ACC112 (cell line): ENCODE results near the gene PHF2.
"Not testable (repeated sequence)": the region's sequence is repeated elsewhere in the genome, so short reads cannot be mapped to it uniquely, and the experiment has no call there.

Source experiments
- H2AFZ ChIP-seq: fragments of 200-600 bp; sonication (generic); one replicate; pipeline ENCODE4 v1.6.0; 2017; ENCODE audit warnings: antibody characterized with exemption, low read length; ENCODE audit not compliant: unreplicated experiment
- H3K27ac ChIP-seq: fragments of 200-600 bp; sonication (generic); 2 replicates; pipeline ENCODE4 v1.5.1; 2014; ENCODE audit warnings: low read depth, mild to moderate bottlenecking, antibody characterized with exemption, low read length, moderate library complexity
- H3K27me3 ChIP-seq: fragments of 200-600 bp; sonication (generic); 2 replicates; pipeline ENCODE4 v1.6.1; 2014; ENCODE audit warnings: mild to moderate bottlenecking, antibody characterized with exemption, low read length, moderate library complexity, mixed read lengths; ENCODE audit not compliant: insufficient read depth
- H3K36me3 ChIP-seq: fragments of 200-600 bp; sonication (generic); 2 replicates; pipeline ENCODE4 v1.6.1; 2016; ENCODE audit warnings: mild to moderate bottlenecking, antibody characterized with exemption, low read length, moderate library complexity, mixed read lengths; ENCODE audit not compliant: insufficient read depth
- H3K4me1 ChIP-seq: fragments of 200-600 bp; sonication (generic); one replicate; pipeline ENCODE4 v1.6.1; 2016; ENCODE audit warnings: low read length, mixed read lengths; ENCODE audit not compliant: insufficient read depth, unreplicated experiment, control insufficient read depth
- H3K4me3 ChIP-seq: fragments of 200-600 bp; sonication (generic); 2 replicates; pipeline ENCODE4 v1.5.1; 2014; ENCODE audit warnings: mild to moderate bottlenecking, low read depth, low read length
- H3K79me2 ChIP-seq: fragments of 200-600 bp; sonication (generic); one replicate; pipeline ENCODE4 v1.6.0; 2016; ENCODE audit warnings: low read length; ENCODE audit not compliant: control insufficient read depth, unreplicated experiment, insufficient read depth

PHF2 gene

DNA sequence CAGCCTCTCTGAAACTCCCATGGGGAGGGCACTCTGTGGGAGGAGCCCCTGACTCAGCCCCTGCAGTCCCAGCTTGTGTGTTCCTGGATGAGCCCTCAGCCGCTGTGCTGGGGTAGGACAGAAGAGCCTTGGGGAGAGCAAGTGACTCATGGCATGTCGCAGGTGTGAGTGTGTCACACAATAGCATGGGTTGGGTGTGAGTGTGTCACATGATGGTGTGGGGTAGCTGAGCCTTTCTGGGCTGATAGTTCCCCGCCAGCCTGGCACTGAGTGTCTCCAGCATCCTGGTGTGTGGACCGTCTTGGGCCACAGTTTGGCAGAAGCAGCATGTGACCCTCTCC, 83.4 kb downstream of the PHF2 start:
- no peaks in the 10 kb centered on the region for H3K4me1 ChIP-seq
- no peak overlapping the region for H2AFZ ChIP-seq
- no peak overlapping the region for H3K4me3 ChIP-seq
- no peaks in the 10 kb centered on the region for H3K79me2 ChIP-seq
- H3K27me3 ChIP-seq: no peaks in the 10 kb centered on the region
- H3K36me3 ChIP-seq: peaks cover 4% of the 10 kb centered on the region; the same call in 1 of the 2 replicates
- H3K27ac ChIP-seq: no peak overlapping the region

DNA sequence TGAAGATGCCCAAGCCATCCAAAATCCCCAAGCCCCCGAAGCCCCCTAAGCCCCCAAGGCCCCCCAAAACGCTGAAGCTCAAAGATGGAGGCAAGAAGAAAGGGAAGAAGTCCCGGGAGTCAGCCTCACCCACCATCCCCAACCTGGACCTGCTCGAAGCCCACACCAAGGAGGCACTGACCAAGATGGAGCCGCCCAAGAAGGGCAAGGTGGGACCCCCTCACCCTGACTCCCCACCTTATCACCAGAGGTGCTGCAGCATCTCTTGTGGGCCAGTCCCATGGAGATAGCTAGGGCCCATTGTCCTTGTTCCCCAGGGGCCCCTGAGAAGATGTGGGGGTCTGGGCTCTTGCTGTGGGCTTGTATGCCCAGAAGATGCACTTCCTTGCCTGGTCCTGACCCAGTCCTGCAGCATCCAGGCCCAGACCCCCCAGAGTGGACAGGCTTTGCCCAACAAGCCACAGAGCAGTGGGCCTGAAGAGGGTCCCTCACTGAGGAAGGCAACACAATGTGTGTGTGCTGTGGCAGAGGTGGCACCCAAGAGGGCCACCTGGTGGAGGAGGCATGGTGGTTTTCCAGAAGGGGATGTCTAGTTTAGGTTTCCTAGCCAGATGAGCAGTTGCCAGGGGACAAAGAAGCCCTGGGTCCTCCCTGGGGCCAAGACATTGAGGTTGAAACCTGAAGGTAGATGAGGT, 84.1 kb downstream of the PHF2 start:
- no peaks in the 10 kb centered on the region for H3K27me3 ChIP-seq
- no peaks in the 10 kb centered on the region for H3K79me2 ChIP-seq
- H3K4me3 ChIP-seq: no peak overlapping the region
- peaks cover 4% of the 10 kb centered on the region; the same call in 1 of the 2 replicates for H3K36me3 ChIP-seq
- no peaks in the 10 kb centered on the region for H3K4me1 ChIP-seq
- no peak overlapping the region for H2AFZ ChIP-seq
- H3K27ac ChIP-seq: no peak overlapping the region

DNA sequence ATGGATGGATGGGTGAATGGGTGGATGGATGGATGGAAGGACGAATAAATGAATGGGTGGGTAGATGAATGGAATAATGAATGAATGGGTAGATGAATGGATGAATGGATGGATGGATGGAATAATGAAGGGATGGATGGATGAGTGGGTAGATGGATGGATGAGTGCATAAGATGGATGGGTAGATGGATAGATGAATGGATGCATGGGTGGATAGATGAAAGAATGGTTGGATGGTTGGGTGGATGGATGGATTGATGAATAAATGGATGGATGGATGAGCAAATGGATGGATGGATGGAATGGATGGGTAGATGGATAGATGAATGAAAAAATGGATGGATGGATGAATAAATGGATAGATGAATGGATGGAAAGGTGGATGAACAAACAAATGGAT, 85.2 kb downstream of the PHF2 start:
- Histone ChIP-seq H3K4me3 (no peak overlapping the region), H3K36me3 (peaks cover 4% of the 10 kb centered on the region; the same call in 1 of the 2 replicates), H3K27ac (no peak overlapping the region), H3K79me2 (no peaks in the 10 kb centered on the region), H3K27me3 (no peaks in the 10 kb centered on the region), H2AFZ (no peak overlapping the region), H3K4me1 (no peaks in the 10 kb centered on the region)

DNA sequence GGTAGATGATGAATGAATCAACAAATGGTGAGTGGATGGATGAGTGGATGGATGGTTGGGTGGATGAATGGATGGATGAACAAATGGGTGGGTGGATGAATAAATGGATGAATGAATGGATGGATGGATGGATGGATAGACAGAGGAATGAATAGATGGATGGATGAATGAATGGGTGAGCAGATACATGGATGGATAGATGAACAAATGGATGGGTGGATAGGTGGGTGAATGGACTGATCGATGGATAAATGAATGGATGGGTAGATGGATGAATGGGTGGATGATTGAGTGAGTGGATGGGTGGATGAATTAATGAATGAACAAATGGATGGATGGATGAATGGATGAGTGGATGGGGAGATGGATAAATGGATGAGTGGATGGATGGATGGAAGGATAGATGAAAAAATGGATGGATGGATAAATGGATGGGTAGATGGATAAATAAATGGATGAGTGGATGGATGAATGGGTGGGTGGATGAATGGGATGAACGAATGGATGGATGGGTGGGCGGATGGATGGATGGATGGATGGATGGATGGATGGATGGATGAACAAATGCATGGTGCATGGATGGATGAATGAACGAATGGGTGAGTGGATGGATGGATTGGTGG, 85.7 kb downstream of the PHF2 start:
- no peaks in the 10 kb centered on the region for H3K27me3 ChIP-seq
- H3K79me2 ChIP-seq: no peaks in the 10 kb centered on the region
- no peak overlapping the region for H3K27ac ChIP-seq
- H2AFZ ChIP-seq: no peak overlapping the region
- H3K36me3 ChIP-seq: peaks cover 4% of the 10 kb centered on the region; the same call in 1 of the 2 replicates
- H3K4me1 ChIP-seq: no peaks in the 10 kb centered on the region
- no peak overlapping the region for H3K4me3 ChIP-seq

DNA sequence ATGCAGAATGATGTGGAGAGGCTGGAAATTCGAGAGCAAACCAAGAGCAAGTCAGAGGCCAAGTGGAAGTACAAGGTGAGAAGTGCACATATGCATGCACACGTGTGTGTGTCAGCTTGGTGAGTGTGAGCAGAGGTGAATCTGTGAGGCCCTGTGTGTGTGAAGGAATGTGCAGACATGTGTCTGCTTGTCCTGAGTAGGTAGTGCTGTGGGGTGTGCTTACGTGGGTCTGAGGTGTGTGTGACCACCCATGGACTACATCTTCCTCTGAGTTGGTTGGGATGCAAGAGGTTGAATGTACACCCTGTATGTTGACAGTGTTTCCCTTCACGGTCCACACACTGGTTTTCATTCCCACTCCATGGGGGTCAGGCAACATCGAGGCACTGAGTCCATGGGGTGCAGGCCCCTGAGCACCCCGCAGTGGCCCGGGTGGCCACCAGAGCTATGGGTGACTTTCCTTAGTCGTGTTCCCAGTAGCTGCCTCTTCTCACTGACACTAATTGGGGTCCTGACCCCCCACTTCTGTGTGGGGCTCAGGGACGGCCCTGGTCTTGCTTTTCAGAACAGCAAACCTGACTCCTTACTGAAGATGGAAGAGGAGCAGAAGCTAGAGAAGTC, 86.7 kb downstream of the PHF2 start:
- Histone ChIP-seq H3K36me3 (peaks cover 4% of the 10 kb centered on the region; the same call in 1 of the 2 replicates), H2AFZ (no peak overlapping the region), H3K27ac (no peak overlapping the region), H3K79me2 (no peaks in the 10 kb centered on the region), H3K27me3 (no peaks in the 10 kb centered on the region), H3K4me1 (no peaks in the 10 kb centered on the region), H3K4me3 (no peak overlapping the region)

DNA sequence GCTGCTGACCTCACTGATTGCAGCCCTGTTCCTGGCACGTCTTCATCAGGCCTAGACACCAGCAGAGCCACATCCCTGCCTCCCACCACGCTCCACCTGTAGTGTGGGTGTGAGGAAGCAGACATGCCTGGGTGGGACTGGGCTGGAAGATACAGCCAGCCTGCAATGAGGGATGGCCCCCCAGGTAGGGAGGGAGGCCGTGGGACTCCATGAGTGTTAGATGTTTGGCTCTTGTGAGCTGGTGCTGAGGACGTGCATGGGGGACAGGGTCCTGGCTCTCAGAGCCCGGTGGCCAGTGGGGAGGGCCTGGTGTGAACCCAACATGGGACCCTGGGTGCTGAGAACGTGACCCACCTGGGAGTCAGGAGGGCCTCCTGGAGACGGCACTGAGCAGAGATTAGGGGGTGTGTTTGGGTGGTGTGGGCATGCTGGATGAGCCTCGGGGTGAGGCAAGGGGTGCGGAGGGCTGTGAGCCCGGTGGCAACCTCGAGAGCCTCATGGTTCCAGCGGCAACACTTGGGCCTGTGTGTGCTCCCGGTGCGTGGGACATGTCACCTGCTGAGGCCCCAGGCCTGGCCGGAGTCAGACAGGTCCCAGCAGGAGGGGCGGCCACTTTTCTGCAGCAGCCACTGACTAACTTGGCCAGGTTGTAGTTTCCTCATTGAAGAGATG, 87.6 kb downstream of the PHF2 start:
- no peaks in the 10 kb centered on the region for H3K4me1 ChIP-seq
- H2AFZ ChIP-seq: no peak overlapping the region
- H3K27ac ChIP-seq: no peak overlapping the region
- H3K36me3 ChIP-seq: peaks cover 4% of the 10 kb centered on the region; the same call in 1 of the 2 replicates
- H3K27me3 ChIP-seq: no peaks in the 10 kb centered on the region
- H3K4me3 ChIP-seq: no peak overlapping the region
- H3K79me2 ChIP-seq: no peaks in the 10 kb centered on the region

DNA sequence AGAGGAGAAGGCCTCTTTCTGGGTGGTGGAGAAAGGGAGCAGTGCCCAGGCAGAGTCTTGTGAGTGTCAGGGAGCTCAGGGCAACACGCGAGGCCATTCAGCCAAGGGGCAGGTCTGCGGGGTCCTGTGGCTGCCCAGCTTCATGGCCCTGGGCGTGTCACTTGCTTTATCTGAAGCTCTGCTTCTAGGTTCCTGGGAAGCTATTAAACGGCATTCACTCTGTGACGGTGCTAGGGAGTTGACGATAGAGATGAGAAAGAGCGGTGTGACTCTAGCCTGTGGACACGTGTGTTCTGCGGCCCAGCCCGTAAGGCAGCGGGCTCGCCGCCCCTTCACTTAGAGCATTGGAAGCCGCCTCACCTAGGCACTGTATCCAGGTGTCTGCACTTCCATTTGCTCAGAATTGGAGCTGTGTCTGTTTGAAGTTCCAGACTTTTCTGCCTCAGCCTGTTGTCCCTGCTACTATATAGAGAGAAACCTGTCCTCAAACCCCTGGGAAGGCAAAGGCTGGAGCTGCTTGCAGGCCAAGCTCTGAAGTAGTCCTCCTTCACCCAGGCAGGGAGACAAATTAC, 88.3 kb downstream of the PHF2 start:
- Histone ChIP-seq H3K27ac (no peak overlapping the region), H3K4me1 (no peaks in the 10 kb centered on the region), H2AFZ (no peak overlapping the region), H3K27me3 (no peaks in the 10 kb centered on the region), H3K36me3 (peaks cover 4% of the 10 kb centered on the region; the same call in 1 of the 2 replicates), H3K79me2 (no peaks in the 10 kb centered on the region), H3K4me3 (no peak overlapping the region)

DNA sequence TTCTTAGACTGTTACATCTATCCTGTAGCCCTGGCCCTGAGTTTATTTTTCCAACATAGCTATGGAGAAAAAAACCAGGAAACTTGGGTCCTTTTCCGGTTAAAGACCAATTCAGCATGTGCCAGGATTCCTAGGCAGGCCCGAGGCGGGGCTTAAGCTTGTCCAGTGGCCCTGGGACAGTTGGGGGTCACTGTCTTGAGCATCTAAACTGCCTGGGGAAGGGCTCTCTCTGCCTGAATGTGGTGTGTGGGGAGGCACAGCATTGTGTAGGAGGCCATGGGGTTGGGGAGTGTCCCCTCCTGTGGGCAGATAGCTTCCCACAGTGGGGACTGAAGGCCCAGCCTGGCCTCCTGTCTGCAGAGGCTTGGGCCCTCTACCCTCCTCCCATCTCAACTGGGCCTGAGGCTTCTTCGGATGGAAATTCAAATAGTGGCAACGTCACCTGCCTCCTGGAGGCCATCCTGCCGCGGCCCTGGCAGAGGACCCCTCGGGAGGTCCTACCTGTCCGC, 88.8 kb downstream of the PHF2 start:
- no peaks in the 10 kb centered on the region for H3K4me1 ChIP-seq
- no peak overlapping the region for H3K4me3 ChIP-seq
- no peak overlapping the region for H3K27ac ChIP-seq
- H2AFZ ChIP-seq: no peak overlapping the region
- H3K79me2 ChIP-seq: no peaks in the 10 kb centered on the region
- no peaks in the 10 kb centered on the region for H3K27me3 ChIP-seq
- no peaks in the 10 kb centered on the region for H3K36me3 ChIP-seq

DNA sequence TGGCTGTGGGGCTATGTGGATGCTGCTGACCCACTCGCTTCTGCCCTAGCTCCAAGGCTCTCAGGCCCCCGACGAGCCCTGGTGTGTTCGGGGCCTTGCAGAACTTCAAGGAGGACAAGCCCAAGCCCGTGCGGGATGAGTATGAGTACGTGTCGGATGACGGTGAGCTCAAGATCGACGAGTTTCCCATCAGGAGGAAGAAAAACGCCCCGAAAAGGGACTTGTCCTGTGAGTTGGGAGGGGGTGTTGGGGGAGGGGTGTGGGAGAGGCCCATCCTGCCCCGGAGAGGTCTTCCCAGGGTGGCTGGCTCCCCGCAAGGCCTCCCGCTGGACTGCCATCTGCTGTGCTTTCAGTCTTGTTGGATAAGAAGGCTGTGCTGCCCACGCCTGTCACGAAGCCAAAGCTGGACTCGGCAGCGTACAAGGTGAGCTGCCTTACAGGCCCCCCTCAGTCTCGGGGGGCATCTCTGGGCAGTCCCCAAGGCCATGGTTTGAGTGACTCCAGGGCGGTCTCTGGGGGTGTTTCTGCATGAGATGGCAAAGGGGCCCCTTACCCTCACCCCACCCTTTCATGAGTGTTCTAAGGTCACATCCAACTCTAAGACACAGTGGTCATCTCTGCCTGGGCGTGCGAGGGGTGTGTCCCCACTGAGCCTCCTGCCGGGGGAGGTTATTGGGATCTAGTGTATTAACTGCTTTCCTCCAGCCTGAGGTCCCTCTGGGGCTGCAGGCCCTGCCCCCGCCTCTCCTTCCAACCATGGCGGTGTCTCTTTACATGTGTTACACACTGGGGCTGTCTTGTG, 89.5 kb downstream of the PHF2 start:
- Histone ChIP-seq H3K79me2 (no peaks in the 10 kb centered on the region), H3K27ac (no peak overlapping the region), H2AFZ (no peak overlapping the region), H3K36me3 (no peaks in the 10 kb centered on the region), H3K4me3 (no peak overlapping the region), H3K27me3 (no peaks in the 10 kb centered on the region), H3K4me1 (no peaks in the 10 kb centered on the region)

DNA sequence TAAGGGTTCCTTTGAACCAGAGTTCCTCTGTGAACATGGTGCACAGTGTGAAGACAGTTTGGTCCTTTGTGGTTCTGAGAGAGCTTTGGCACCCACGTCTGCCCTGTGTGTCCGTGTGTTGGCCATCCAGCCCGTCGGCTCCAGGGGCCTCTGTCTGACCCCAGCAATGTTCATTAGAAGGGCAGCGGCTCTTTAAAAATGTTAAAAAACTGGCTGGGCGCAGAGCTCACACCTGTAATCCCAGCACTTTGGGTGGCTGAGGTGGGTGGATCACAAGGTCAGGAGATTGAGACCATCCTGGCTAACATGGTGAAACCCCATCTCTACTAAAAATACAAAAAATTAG, 90.0 kb downstream of the PHF2 start:
- not testable (repeated sequence) for H3K4me3 ChIP-seq, H3K79me2 ChIP-seq, H3K27me3 ChIP-seq, H2AFZ ChIP-seq, H3K4me1 ChIP-seq, H3K27ac ChIP-seq, H3K36me3 ChIP-seq
